DND-41 (cell line): ENCODE results near the gene CLECL1.

Experiments used
- ATAC-seq: fragments of 200-7000 bp; cut with Tn5 transposase; 3 replicates; pipeline ENCODE4 v1.9.1; 2021; ENCODE audit warnings: low read depth; ENCODE audit not compliant: insufficient read depth
- DNase-seq: peaks from one replicate; pipeline ENCODE4 v3.0.0-alpha.2; 2020
- H2AFZ ChIP-seq: 2 replicates; pipeline ENCODE4 v1.6.0; 2012; ENCODE audit warnings: low read depth, low read length
- H3K27ac ChIP-seq: 2 replicates; pipeline ENCODE4 v1.5.1; 2012; ENCODE audit warnings: low read length, inconsistent platforms
- H3K27me3 ChIP-seq: fragments of 200-600 bp; sonication (generic); 2 replicates; pipeline ENCODE4 v1.6.0; 2012; ENCODE audit warnings: low read length, mild to moderate bottlenecking, inconsistent platforms; ENCODE audit not compliant: insufficient read depth, poor library complexity
- H3K36me3 ChIP-seq: 2 replicates; pipeline ENCODE4 v1.5.1; 2012; ENCODE audit warnings: low read length, inconsistent platforms; ENCODE audit not compliant: insufficient read depth
- H3K4me1 ChIP-seq: 2 replicates; pipeline ENCODE4 v1.5.1; 2012; ENCODE audit warnings: mild to moderate bottlenecking, low read length; ENCODE audit not compliant: insufficient read depth
- H3K4me2 ChIP-seq: 2 replicates; pipeline ENCODE4 v1.6.0; 2012; ENCODE audit warnings: mild to moderate bottlenecking, moderate library complexity, low read length, inconsistent platforms; ENCODE audit not compliant: insufficient read depth
- H3K4me3 ChIP-seq, 2 experiments: fragments of 200-600 bp in 1 of 2; shearing (Covaris generic) in 1 of 2; 2 replicates each; pipeline ENCODE4 v1.5.1; 2012 to 2016; ENCODE audit warnings: inconsistent platforms in 2 of 2, low read length in 2 of 2, mild to moderate bottlenecking in 2 of 2, low read depth in 1 of 2, moderate library complexity in 1 of 2
- H3K79me2 ChIP-seq: 2 replicates; pipeline ENCODE4 v1.6.0; 2012; ENCODE audit warnings: low read length, inconsistent platforms; ENCODE audit not compliant: insufficient read depth
- H3K9ac ChIP-seq: 2 replicates; pipeline ENCODE4 v1.6.0; 2012; ENCODE audit warnings: low read depth, mild to moderate bottlenecking, inconsistent platforms, low read length, moderate library complexity
- H3K9me3 ChIP-seq: 2 replicates; pipeline ENCODE4 v1.5.1; 2012; ENCODE audit warnings: low read length, moderate library complexity, mild to moderate bottlenecking, inconsistent platforms; ENCODE audit not compliant: insufficient read depth, severe bottlenecking
- H4K20me1 ChIP-seq: 2 replicates; pipeline ENCODE4 v1.6.0; 2012; ENCODE audit warnings: low read length; ENCODE audit not compliant: insufficient read depth
- EZH2 ChIP-seq: IDR thresholded peaks from 3 replicates; pipeline ENCODE4 v1.6.1; 2012; ENCODE audit warnings: borderline replicate concordance, low read depth, mild to moderate bottlenecking, moderate library complexity, low read length, inconsistent platforms; ENCODE audit not compliant: severe bottlenecking
- TF ChIP-seq, protein P1 (sequence below): IDR thresholded peaks from 2 replicates; pipeline ENCODE4 v1.5.1; 2012; ENCODE audit warnings: borderline replicate concordance, low read length, moderate library complexity, mild to moderate bottlenecking; ENCODE audit not compliant: poor library complexity, severe bottlenecking; ENCODE audit errors: extremely low read depth

The CLECL1 gene

DNA sequence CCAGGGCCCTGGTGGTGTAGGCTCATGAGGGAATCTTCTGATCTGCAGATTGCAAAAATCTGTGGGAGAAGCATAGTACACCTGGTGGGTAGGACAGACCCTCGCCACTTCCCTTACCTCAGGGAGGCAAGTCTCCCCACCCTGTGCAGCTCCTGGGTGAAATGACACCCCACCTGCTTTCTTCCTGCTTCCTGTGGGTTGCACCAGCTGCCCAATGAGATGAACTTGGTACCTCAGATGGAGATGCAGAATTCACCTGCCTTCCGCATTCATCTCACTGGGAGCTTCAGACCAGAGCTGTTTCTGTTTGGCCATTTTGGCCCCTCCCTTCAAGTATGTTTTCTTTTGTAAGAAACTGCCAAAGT lies 58.7 kb downstream of the CLECL1 start:
- Histone ChIP-seq H3K9ac (no peak overlapping the region), H3K4me2 (no peak overlapping the region), H3K4me3 (no peak overlapping the region), H2AFZ (no peak overlapping the region), H4K20me1 (no peaks in the 10 kb centered on the region), H3K9me3 (peaks cover under 1% of the 10 kb centered on the region), H3K79me2 (no peaks in the 10 kb centered on the region), H3K4me1 (peaks cover 25% of the 10 kb centered on the region), H3K27me3 (no peaks in the 10 kb centered on the region), H3K27ac (peak overlapping the region; percentile 70), H3K36me3 (no peaks in the 10 kb centered on the region)
- ATAC-seq (peak; percentile 70), DNase-seq (peak; percentile 60)
- TF ChIP-seq EZH2 = no peak
- TF ChIP-seq, protein P1, sequence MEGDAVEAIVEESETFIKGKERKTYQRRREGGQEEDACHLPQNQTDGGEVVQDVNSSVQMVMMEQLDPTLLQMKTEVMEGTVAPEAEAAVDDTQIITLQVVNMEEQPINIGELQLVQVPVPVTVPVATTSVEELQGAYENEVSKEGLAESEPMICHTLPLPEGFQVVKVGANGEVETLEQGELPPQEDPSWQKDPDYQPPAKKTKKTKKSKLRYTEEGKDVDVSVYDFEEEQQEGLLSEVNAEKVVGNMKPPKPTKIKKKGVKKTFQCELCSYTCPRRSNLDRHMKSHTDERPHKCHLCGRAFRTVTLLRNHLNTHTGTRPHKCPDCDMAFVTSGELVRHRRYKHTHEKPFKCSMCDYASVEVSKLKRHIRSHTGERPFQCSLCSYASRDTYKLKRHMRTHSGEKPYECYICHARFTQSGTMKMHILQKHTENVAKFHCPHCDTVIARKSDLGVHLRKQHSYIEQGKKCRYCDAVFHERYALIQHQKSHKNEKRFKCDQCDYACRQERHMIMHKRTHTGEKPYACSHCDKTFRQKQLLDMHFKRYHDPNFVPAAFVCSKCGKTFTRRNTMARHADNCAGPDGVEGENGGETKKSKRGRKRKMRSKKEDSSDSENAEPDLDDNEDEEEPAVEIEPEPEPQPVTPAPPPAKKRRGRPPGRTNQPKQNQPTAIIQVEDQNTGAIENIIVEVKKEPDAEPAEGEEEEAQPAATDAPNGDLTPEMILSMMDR = no peak

DNA sequence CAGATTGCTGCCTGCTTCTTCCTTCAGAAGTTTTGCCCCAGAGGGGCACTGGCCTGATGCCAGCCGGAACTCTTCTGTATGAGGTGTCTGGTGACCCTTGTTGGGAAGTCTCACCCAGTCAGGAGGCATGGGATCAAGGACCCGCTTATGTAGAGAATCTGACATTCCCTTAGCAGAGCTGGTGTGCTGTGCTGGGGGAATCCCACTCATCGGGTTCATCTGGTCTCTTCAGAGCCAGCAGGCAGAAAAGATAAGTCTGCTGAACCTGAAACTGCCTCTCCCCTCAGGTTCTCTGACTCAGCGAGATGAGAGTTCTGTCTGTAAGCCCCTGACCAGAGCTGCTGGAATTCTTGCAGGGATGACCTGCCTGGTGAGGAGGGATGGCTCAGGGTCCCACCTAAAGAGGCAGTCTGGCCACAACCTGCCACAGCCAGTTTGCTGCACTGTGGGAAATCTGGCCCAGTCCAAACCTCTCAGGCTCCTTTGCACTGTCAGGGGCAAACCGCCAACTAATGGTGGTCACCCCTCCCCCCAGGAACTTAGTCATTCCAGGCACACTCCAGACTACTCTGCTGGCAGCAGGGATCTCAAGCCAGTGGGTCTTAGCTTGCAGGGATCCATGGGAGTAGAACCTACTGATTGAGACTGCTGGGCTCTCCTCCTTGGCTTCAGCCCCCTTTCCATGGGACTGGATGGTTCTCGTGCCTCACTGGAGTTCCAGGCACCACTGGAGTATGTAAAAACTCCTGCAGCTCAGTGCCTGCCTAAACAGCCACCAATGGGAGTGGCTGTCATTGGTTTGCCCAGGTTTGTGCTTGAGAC lies 59.3 kb downstream of the CLECL1 start:
- Histone ChIP-seq H3K4me2 (peak overlapping the region; percentile 19), H3K27me3 (no peaks in the 10 kb centered on the region), H3K9ac (peak overlapping the region; percentile 2), H4K20me1 (no peaks in the 10 kb centered on the region), H3K9me3 (no peaks in the 10 kb centered on the region), H3K4me3 (peak overlapping the region in 1 of 2 experiments; percentile 10; a peak in 1 of 4 replicates), H3K27ac (peak overlapping the region; percentile 70), H3K79me2 (no peaks in the 10 kb centered on the region), H3K36me3 (no peaks in the 10 kb centered on the region), H3K4me1 (peaks cover 25% of the 10 kb centered on the region), H2AFZ (no peak overlapping the region)
- TF ChIP-seq, protein P1 = no peak
- no peak for TF ChIP-seq EZH2
- DNase-seq (peak; percentile 74), ATAC-seq (peak; percentile 79)
